GM19463 (cell line): ENCODE results near the gene PCDH10.
A peak's percentile ranks its signal among the peaks of the same experiment; 100 is the strongest.

ENCODE experiments used
- ATAC-seq: cut with Tn5 transposase; IDR thresholded peaks from one replicate; pipeline ENCODE4 v1.9.1; 2021; ENCODE audit warnings: mild to moderate bottlenecking, moderate library complexity; ENCODE audit not compliant: unreplicated experiment

The PCDH10 gene

GRCh38 chr4:133148690-133149363, at the start of gene PCDH10:
Gene PCDH10 (plus strand): TSS chr4:133149294. CDS start chr4:133150141, 847 bp downstream.
- peak; percentile 92 for ATAC-seq

GRCh38 chr4:133102043-133102442, 47.1 kb upstream of the PCDH10 start:
- no peak for ATAC-seq

- ATAC-seq = no peak
Observed at GRCh38 chr4:133102612-133103409, 46.3 kb upstream of the PCDH10 start.

GRCh38 chr4:133112641-133113040, 36.5 kb upstream of the PCDH10 start:
- no peak for ATAC-seq

- ATAC-seq = no peak
Observed at GRCh38 chr4:133124746-133125145, 24.3 kb upstream of the PCDH10 start.

GRCh38 chr4:133127500-133127899, 21.6 kb upstream of the PCDH10 start:
- no peak for ATAC-seq

- no peak for ATAC-seq
Observed at GRCh38 chr4:133129237-133129636, 19.9 kb upstream of the PCDH10 start.

- no peak for ATAC-seq
Observed at GRCh38 chr4:133130171-133130570, 18.9 kb upstream of the PCDH10 start.

- no peak for ATAC-seq
Observed at GRCh38 chr4:133131829-133132460, 17.1 kb upstream of the PCDH10 start.

- ATAC-seq = no peak
Observed at GRCh38 chr4:133136833-133137232, 12.3 kb upstream of the PCDH10 start.

- ATAC-seq = no peak
Observed at GRCh38 chr4:133137571-133137970, 11.5 kb upstream of the PCDH10 start.

GRCh38 chr4:133143775-133144430, 5.2 kb upstream of the PCDH10 start:
- no peak for ATAC-seq

GRCh38 chr4:133145241-133145640, 3.9 kb upstream of the PCDH10 start:
- ATAC-seq = no peak

- ATAC-seq = no peak
Observed at GRCh38 chr4:133145758-133146573, 3.1 kb upstream of the PCDH10 start.

- peak; percentile 41 for ATAC-seq
Observed at GRCh38 chr4:133146574-133147241, 2.4 kb upstream of the PCDH10 start.

- ATAC-seq = no peak
Observed at GRCh38 chr4:133147286-133147821, 1.7 kb upstream of the PCDH10 start.

- no peak for ATAC-seq
Observed at GRCh38 chr4:133147921-133148689, 989 bp upstream of the PCDH10 start.

- no peak for ATAC-seq
Observed at GRCh38 chr4:133149364-133149695, 236 bp downstream of the PCDH10 start.

- no peak for ATAC-seq
Observed at GRCh38 chr4:133149932-133150471, 908 bp downstream of the PCDH10 start.
